CD14-positive monocyte (primary cell): ENCODE data around the gene SLC39A3. TPM values are rescaled to one million over a fixed set of nuclear protein-coding genes. Genes with fewer than 3 reads are reported as not detected.

Source experiments
- DNase-seq, 3 donors: peaks; one replicate each; pipeline ENCODE4 v3.0.0-alpha.2; 2011 to 2022
- H2AFZ ChIP-seq: 2 replicates; pipeline ENCODE4 v1.6.0; 2012; ENCODE audit warnings: mild to moderate bottlenecking, low read depth, low read length, inconsistent platforms; ENCODE audit not compliant: insufficient read depth, poor library complexity, severe bottlenecking
- H3K27ac ChIP-seq, 2 donors: 1 replicate in 1 of 2; 2 replicates in 1 of 2; pipeline ENCODE4 v1.5.1; 2012 to 2013; ENCODE audit warnings: low read length in 2 of 2, control low read depth in 1 of 2, inconsistent platforms in 1 of 2, low read depth in 1 of 2, mild to moderate bottlenecking in 1 of 2
- H3K27me3 ChIP-seq, 2 donors: one replicate each; pipeline versions ENCODE4 v1.6.0 to v1.6.1; 2011 to 2013; ENCODE audit warnings: low read length in 2 of 2; ENCODE audit not compliant: control insufficient read depth in 2 of 2, insufficient read depth in 2 of 2
- H3K36me3 ChIP-seq, 2 donors: replicated peaks in 1 of 2; 1 replicate in 1 of 2; 2 replicates in 1 of 2; pipeline versions ENCODE4 v1.5.1 to v1.6.1; 2012 to 2013; ENCODE audit warnings: low read length in 2 of 2, control low read depth in 1 of 2, inconsistent platforms in 1 of 2, mild to moderate bottlenecking in 1 of 2; ENCODE audit not compliant: insufficient read depth in 2 of 2, control insufficient read depth in 1 of 2
- H3K4me1 ChIP-seq, 2 donors: 1 replicate in 1 of 2; 2 replicates in 1 of 2; pipeline versions ENCODE4 v1.5.1 to v1.6.1; 2012 to 2013; ENCODE audit warnings: low read length in 2 of 2, control low read depth in 1 of 2, inconsistent platforms in 1 of 2, mild to moderate bottlenecking in 1 of 2, moderate library complexity in 1 of 2; ENCODE audit not compliant: insufficient read depth in 2 of 2, control insufficient read depth in 1 of 2
- H3K4me2 ChIP-seq: replicated peaks from 2 replicates; pipeline ENCODE3; 2012; ENCODE audit warnings: low read length, moderate library complexity, mild to moderate bottlenecking; ENCODE audit not compliant: poor library complexity, severe bottlenecking; ENCODE audit errors: extremely low read depth
- H3K4me3 ChIP-seq, 3 experiments: fragments of 200-600 bp in 1 of 3; sonication (generic) in 1 of 3; replicated peaks in 1 of 3; 1 replicate in 2 of 3; 2 replicates in 1 of 3; pipeline ENCODE4 v1.5.1; 2011 to 2013; ENCODE audit warnings: low read length in 3 of 3, mild to moderate bottlenecking in 3 of 3, control low read depth in 2 of 3, low read depth in 2 of 3, inconsistent platforms in 1 of 3, moderate library complexity in 1 of 3
- H3K79me2 ChIP-seq: 2 replicates; pipeline ENCODE4 v1.6.0; 2012; ENCODE audit warnings: mild to moderate bottlenecking, control low read depth, inconsistent platforms, low read length, moderate library complexity; ENCODE audit not compliant: insufficient read depth
- H3K9ac ChIP-seq: 2 replicates; pipeline ENCODE4 v1.6.0; 2017; ENCODE audit warnings: low read length, mild to moderate bottlenecking; ENCODE audit not compliant: insufficient read depth, poor library complexity, severe bottlenecking
- H3K9me3 ChIP-seq, 2 donors: replicated peaks in 1 of 2; 1 replicate in 1 of 2; 2 replicates in 1 of 2; pipeline versions ENCODE4 v1.5.1 to v1.6.1; 2012 to 2013; ENCODE audit warnings: low read length in 2 of 2, control low read depth in 1 of 2; ENCODE audit not compliant: control insufficient read depth in 1 of 2, insufficient read depth in 1 of 2
- H4K20me1 ChIP-seq: 2 replicates; pipeline ENCODE4 v1.6.0; 2012; ENCODE audit warnings: mild to moderate bottlenecking, low read length, control low read depth, moderate library complexity; ENCODE audit not compliant: insufficient read depth
- H3K27ac Mint-ChIP-seq, 7 donors: one replicate each; pipeline ENCODE4 v1.8.0; 2020; ENCODE audit warnings: mild to moderate bottlenecking in 7 of 7, mixed read lengths in 7 of 7, moderate library complexity in 6 of 7, inconsistent platforms in 2 of 7
- H3K27me3 Mint-ChIP-seq, 3 donors: one replicate each; pipeline ENCODE4 v1.8.0; 2021 to 2022; ENCODE audit warnings: low read depth in 3 of 3, mild to moderate bottlenecking in 3 of 3, mixed read lengths in 3 of 3, moderate library complexity in 3 of 3, inconsistent platforms in 1 of 3
- H3K36me3 Mint-ChIP-seq, 2 donors: one replicate each; pipeline ENCODE4 v1.8.0; 2020; ENCODE audit warnings: mixed read lengths in 2 of 2, inconsistent platforms in 1 of 2, mild to moderate bottlenecking in 1 of 2
- H3K4me1 Mint-ChIP-seq: one replicate; pipeline ENCODE4 v1.8.0; 2020; ENCODE audit warnings: mild to moderate bottlenecking, mixed read lengths
- H3K4me3 Mint-ChIP-seq, 2 donors: one replicate each; pipeline ENCODE4 v1.8.0; 2020; ENCODE audit warnings: mild to moderate bottlenecking in 2 of 2, mixed read lengths in 2 of 2, moderate library complexity in 1 of 2
- H3K9me3 Mint-ChIP-seq, 7 donors: one replicate each; pipeline ENCODE4 v1.8.0; 2020 to 2022; ENCODE audit warnings: mixed read lengths in 7 of 7, mild to moderate bottlenecking in 6 of 7, moderate library complexity in 6 of 7, inconsistent platforms in 2 of 7
- CTCF ChIP-seq: fragments of 200-600 bp; IDR thresholded peaks from one replicate; pipeline ENCODE4 v1.8.0; 2022; ENCODE audit warnings: antibody characterized with exemption, mild to moderate bottlenecking
- WGBS: methylation state at CpG from one replicate; pipeline ENCODE4 v1.1.5; 2013; ENCODE audit warnings: missing lambda C conversion rate; ENCODE audit not compliant: insufficient coverage; 5-methylcytosine and 5-hydroxymethylcytosine counted together
- intact Hi-C, 2 donors: fragments of 100-400 bp; cut with micrococcal nuclease; formaldehyde crosslinking; loops; one replicate each; pipeline versions ENCODE4 v1.15.0 to v1.15.1; 2023
- polyA plus RNA-seq, 3 donors: library from polyadenylated mRNA; depleted of rRNA in 1 of 3; unstranded in 2 of 3; stranded (reverse) in 1 of 3; fragments of 300-500 nt in 2 of 3; fragments of >200 nt in 1 of 3; fragmentation: Illumina TruSeq in 2 of 3; gene quantifications; 1 replicate in 2 of 3; 2 replicates in 1 of 3; pipeline ENCODE4 v1.2.3, GENCODE V29; 2012 to 2021

The SLC39A3 gene
- polyA plus RNA-seq, 3 donors, result 14.2 to 39.5 (median 37.0) TPM

- Histone ChIP-seq H3K4me3 (no peak overlapping the region), H3K36me3 (peaks cover 26 to 53% of the 10 kb centered on the region in 2 donors), H3K27ac (no peak overlapping the region), H3K4me2 (no peak overlapping the region), H2AFZ (no peak overlapping the region), H3K27me3 (no peaks in the 10 kb centered on the region), H3K79me2 (peaks cover 11% of the 10 kb centered on the region), H3K9me3 (no peaks in the 10 kb centered on the region), H3K9ac (no peak overlapping the region), H4K20me1 (no peaks in the 10 kb centered on the region), H3K4me1 (peaks cover 0 to 12% of the 10 kb centered on the region in 2 donors)
- DNase-seq, result no peak
- intact Hi-C loops, result no loop called here
- Mint-ChIP-seq H3K4me3 (no peak overlapping the region), H3K36me3 (peaks cover 35 to 52% of the 10 kb centered on the region in 2 donors), H3K4me1 (peaks cover 12% of the 10 kb centered on the region), H3K27ac (no peak overlapping the region), H3K27me3 (peaks cover 3 to 7% (median 6%) of the 10 kb centered on the region in 3 donors), H3K9me3 (peaks cover 0 to 3% (median 0%) of the 10 kb centered on the region in 7 donors)
- 98% methylated on average over 38 of the region's 38 CpGs for WGBS
- no peak for TF ChIP-seq CTCF
Measured at GRCh38 chr19:2732883-2733282, 6.9 kb downstream of the SLC39A3 start.

DNA sequence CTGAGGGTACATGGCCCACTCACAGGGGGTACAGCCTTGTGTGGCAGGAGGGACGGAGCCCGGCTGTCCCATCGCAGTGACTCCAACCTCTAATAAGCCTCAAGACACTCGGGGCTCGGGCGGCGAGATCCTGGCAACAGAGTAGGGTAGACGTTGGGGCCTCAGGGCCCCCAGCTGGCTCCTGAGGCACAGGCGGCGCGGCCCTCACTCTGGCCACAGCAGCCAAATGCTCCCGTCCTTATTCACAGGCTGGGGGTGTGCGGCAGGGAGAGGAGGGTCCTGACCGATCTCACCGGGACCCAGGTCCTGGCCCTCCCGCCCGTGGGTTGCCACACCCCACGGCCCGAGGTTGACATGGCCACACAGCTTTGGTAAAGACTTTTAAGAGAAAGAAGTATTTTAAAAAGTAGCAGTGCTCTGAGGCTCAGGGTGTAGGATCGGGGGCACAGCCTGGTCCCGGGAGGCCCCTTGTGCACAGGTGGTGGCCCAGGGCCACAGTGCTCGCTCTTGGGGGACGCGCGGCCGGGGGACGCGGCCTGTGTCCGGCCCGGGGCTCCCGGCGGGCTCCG, 7.6 kb downstream of the SLC39A3 start:
- Mint-ChIP-seq H3K4me1 (peaks cover 7% of the 10 kb centered on the region), H3K9me3 (peaks cover 0 to 4% (median 0%) of the 10 kb centered on the region in 7 donors), H3K27me3 (peaks cover 10 to 14% (median 13%) of the 10 kb centered on the region in 3 donors), H3K27ac (peak overlapping the region in 1 of 7 donors; percentile 55), H3K36me3 (peaks cover 35 to 52% of the 10 kb centered on the region in 2 donors), H3K4me3 (no peak overlapping the region)
- Histone ChIP-seq H2AFZ (no peak overlapping the region), H3K27ac (no peak overlapping the region), H4K20me1 (no peaks in the 10 kb centered on the region), H3K79me2 (peaks cover 11% of the 10 kb centered on the region), H3K36me3 (peaks cover 26 to 53% of the 10 kb centered on the region in 2 donors), H3K9ac (no peak overlapping the region), H3K27me3 (peaks cover 0 to 5% of the 10 kb centered on the region in 2 donors), H3K4me2 (no peak overlapping the region), H3K4me3 (no peak overlapping the region), H3K4me1 (peaks cover 0 to 8% of the 10 kb centered on the region in 2 donors), H3K9me3 (no peaks in the 10 kb centered on the region)
- intact Hi-C loops, result no loop called here
- TF ChIP-seq CTCF, result no peak
- WGBS, result 97% methylated on average over 23 of the region's 33 CpGs
- DNase-seq, result no peak
